ENCODE measurements around the gene FTO.

DNA sequence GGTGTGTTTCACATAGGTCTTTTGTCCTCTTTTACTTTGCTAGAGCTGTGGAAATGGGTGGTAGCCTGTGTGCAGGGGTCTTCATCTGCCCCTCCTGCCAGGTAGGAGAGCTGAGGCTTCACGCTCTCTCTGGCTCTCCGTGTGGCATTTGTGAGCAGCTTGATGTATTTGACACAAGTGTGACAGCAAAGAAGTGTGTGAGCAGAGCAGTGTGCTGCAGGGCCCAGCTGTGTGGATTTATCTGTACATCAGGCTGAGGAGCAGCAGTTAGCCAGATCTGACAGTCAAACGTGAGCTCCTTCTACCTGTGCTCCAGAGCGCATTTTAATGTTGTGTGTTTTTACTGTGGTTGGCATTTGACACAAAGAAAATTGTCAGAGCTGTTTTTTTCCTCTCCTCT is 101.8 kb downstream of the FTO start:
- TF ChIP-seq, protein P1, sequence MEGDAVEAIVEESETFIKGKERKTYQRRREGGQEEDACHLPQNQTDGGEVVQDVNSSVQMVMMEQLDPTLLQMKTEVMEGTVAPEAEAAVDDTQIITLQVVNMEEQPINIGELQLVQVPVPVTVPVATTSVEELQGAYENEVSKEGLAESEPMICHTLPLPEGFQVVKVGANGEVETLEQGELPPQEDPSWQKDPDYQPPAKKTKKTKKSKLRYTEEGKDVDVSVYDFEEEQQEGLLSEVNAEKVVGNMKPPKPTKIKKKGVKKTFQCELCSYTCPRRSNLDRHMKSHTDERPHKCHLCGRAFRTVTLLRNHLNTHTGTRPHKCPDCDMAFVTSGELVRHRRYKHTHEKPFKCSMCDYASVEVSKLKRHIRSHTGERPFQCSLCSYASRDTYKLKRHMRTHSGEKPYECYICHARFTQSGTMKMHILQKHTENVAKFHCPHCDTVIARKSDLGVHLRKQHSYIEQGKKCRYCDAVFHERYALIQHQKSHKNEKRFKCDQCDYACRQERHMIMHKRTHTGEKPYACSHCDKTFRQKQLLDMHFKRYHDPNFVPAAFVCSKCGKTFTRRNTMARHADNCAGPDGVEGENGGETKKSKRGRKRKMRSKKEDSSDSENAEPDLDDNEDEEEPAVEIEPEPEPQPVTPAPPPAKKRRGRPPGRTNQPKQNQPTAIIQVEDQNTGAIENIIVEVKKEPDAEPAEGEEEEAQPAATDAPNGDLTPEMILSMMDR (IDR thresholded peaks at IDR 0.05): no peak
- no peak for TF ChIP-seq EP300 (IDR thresholded peaks at IDR 0.05)
